Panc1 (cell line): ENCODE data around the gene HTR2B. TPM values are rescaled to one million over a fixed set of nuclear protein-coding genes. Genes with fewer than 3 reads are reported as not detected.
"Not testable (repeated sequence)": the region's sequence is repeated elsewhere in the genome, so short reads cannot be mapped to it uniquely, and the experiment has no call there.

Experiments used
- ATAC-seq: fragments of 200-7000 bp; cut with Tn5 transposase; 2 replicates; pipeline ENCODE4 v1.9.1; 2020; ENCODE audit warnings: mild to moderate bottlenecking, moderate library complexity
- BruUV-seq: library from RNA; stranded (reverse); fragments of 400-500 nt; replicated peaks from 2 replicates; lab custom pipeline; 2021; lab: Mats Ljungman, UMichigan
- CTCF ChIA-PET: fragments of 300-600 bp; sonication (Branson Sonifier 250); formaldehyde crosslinking; loops from one replicate; lab custom pipeline; 2022; ENCODE audit warnings: antibody characterized with exemption; lab: Charles Lee
- POLR2A ChIA-PET: fragments of 300-600 bp; sonication (Branson Sonifier 250); formaldehyde crosslinking; loops from one replicate; lab custom pipeline; 2022; ENCODE audit warnings: antibody characterized with exemption; lab: Charles Lee
- DNase-seq: peaks from one replicate; pipeline ENCODE4 v3.0.0-alpha.2; 2010; ENCODE audit warnings: low read depth, low spot score
- H3K27ac ChIP-seq: 2 replicates; pipeline ENCODE4 v1.5.1; 2011; ENCODE audit warnings: mild to moderate bottlenecking, low read length, inconsistent platforms
- H3K27me3 ChIP-seq: fragments of 200-500 bp; sonication (Bioruptor generic); 2 replicates; pipeline ENCODE4 v1.6.0; 2014; ENCODE audit warnings: low read length, inconsistent platforms; ENCODE audit not compliant: control insufficient read depth, insufficient read depth
- H3K36me3 ChIP-seq: fragments of 200-500 bp; sonication (Bioruptor generic); 2 replicates; pipeline ENCODE4 v1.5.1; 2014; ENCODE audit warnings: inconsistent platforms, mild to moderate bottlenecking, low read length, moderate library complexity; ENCODE audit not compliant: control insufficient read depth, insufficient read depth
- H3K4me1 ChIP-seq: 2 replicates; pipeline ENCODE4 v1.5.1; 2011; ENCODE audit warnings: inconsistent platforms, mild to moderate bottlenecking, low read length, moderate library complexity; ENCODE audit not compliant: control insufficient read depth, insufficient read depth
- H3K4me3 ChIP-seq, 2 experiments: 2 replicates each; pipeline ENCODE4 v1.5.1; 2011 to 2012; ENCODE audit warnings: low read depth in 2 of 2, low read length in 2 of 2, mild to moderate bottlenecking in 2 of 2, inconsistent platforms in 1 of 2, moderate library complexity in 1 of 2
- H3K9me3 ChIP-seq: fragments of 200-500 bp; sonication (Bioruptor generic); 2 replicates; pipeline ENCODE4 v1.5.1; 2014; ENCODE audit warnings: low read depth, mild to moderate bottlenecking, inconsistent platforms, low read length, moderate library complexity; ENCODE audit not compliant: control insufficient read depth, insufficient read depth
- CTCF ChIP-seq: fragments of 450-650 bp; IDR thresholded peaks from 2 replicates; pipeline ENCODE4 v1.5.1; 2017; ENCODE audit warnings: mild to moderate bottlenecking
- POLR2AphosphoS5 ChIP-seq: IDR thresholded peaks from 2 replicates; pipeline ENCODE4 v1.6.1; 2012; ENCODE audit warnings: mild to moderate bottlenecking, low read depth, low read length, moderate library complexity
- REST ChIP-seq, 2 experiments: IDR thresholded peaks; 2 replicates each; pipeline ENCODE4 v1.6.1; 2011 to 2012; ENCODE audit warnings: low read depth in 2 of 2, control low read depth in 1 of 2, low read length in 1 of 2, mild to moderate bottlenecking in 1 of 2, moderate library complexity in 1 of 2; ENCODE audit not compliant: insufficient read depth in 1 of 2
- SIN3A ChIP-seq: IDR thresholded peaks from 2 replicates; pipeline ENCODE4 v1.6.1; 2012; ENCODE audit warnings: low read depth, mild to moderate bottlenecking, low read length, moderate library complexity, borderline replicate concordance; ENCODE audit not compliant: insufficient read depth
- TCF7L2 ChIP-seq: IDR thresholded peaks from 2 replicates; pipeline ENCODE4 v1.6.1; 2011; ENCODE audit warnings: mild to moderate bottlenecking, low read depth, low read length, inconsistent platforms
- in situ Hi-C: cut with HindIII; loops from 2 replicates; pipeline ENCODE4 v1.10.0; 2016; ENCODE audit warnings: low sequenced_read_pairs, low pct_unique_long_range_greater_than_20kb
- intact Hi-C: fragments of 100-400 bp; cut with micrococcal nuclease; formaldehyde crosslinking; loops from one replicate; pipeline ENCODE4 v1.10.0; 2022; ENCODE audit not compliant: unreplicated experiment
- total RNA-seq: library from RNA; stranded (reverse); gene quantifications from one replicate; pipeline ENCODE4 v1.2.1, GENCODE V29; 2021; ENCODE audit not compliant: unreplicated experiment

The HTR2B gene
- total RNA-seq, 1 experiment from 2014 or later, result not detected

GRCh38 chr2:231144896-231145295, 20.1 kb upstream of the HTR2B start:
- peaks cover 13% of the 10 kb centered on the region; the same call in 1 of the 2 replicates for H3K36me3 ChIP-seq
- no peaks in the 10 kb centered on the region for H3K27me3 ChIP-seq
- H3K27ac ChIP-seq, result no peak overlapping the region
- POLR2A ChIA-PET, result no interaction called here
- no peaks in the 10 kb centered on the region for H3K4me1 ChIP-seq
- ATAC-seq (no peak), DNase-seq (no peak)
- no peaks in the 10 kb centered on the region for H3K9me3 ChIP-seq
- TF ChIP-seq TCF7L2, result no peak
- no peak for TF ChIP-seq REST (IDR thresholded peaks at IDR 0.05; ENCODE audit: insufficient read depth in 1 of 2, low read depth in 2 of 2, low read length in 1 of 2)
- no peak for TF ChIP-seq CTCF
- no peak for TF ChIP-seq POLR2AphosphoS5
- no peak for TF ChIP-seq SIN3A
- in situ Hi-C loops, result loop anchor here (10.0 kb wide), 1 partner anchor 50 kb away; no protein-coding TSS in a partner anchor
- H3K4me3 ChIP-seq, result no peak overlapping the region
- CTCF ChIA-PET, result interaction anchor here (0.6 kb wide), 1 partner anchor 306 kb away, joined by 3 read pairs; no protein-coding TSS in a partner anchor
- BruUV-seq, result no TSS peak
- intact Hi-C loops, result no loop called here

- DNase-seq, H3K36me3 ChIP-seq, ATAC-seq, BruUV-seq, POLR2A ChIA-PET, intact Hi-C loops, H3K4me1 ChIP-seq, CTCF ChIA-PET, H3K4me3 ChIP-seq, H3K27me3 ChIP-seq, H3K27ac ChIP-seq, H3K9me3 ChIP-seq: not testable (repeated sequence)
- in situ Hi-C loops, result loop anchor here (10.0 kb wide), 1 partner anchor 46 kb away; no protein-coding TSS in a partner anchor
These were observed 16.0 kb upstream of the HTR2B start for GRCh38 chr2:231140808-231141207.

DNA sequence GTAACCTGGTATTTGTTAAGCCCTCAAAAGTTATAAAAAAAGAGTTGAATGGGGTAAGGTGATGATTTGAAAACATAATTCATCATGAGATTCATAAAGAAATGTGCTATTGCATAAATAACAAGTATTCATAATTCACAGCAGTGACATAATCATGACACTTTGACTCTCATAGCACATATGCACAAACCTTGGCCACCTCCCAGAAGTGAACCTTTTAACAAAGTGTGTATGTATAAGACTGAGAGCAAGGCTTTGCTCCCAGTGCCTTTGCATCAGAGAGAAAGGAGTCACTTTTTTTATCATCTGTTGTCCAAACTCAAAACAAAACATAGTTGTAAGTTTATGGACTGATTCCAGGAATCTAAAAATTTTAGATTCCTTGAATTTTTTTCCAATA, 15.0 kb upstream of the HTR2B start:
- ChIA-PET CTCF (no interaction called here), POLR2A (no interaction called here)
- in situ Hi-C loops, result loop anchor here (10.0 kb wide), 1 partner anchor 45 kb away; no protein-coding TSS in a partner anchor

More for the DNA sequence above, 15.0 kb upstream of the HTR2B start:
- Histone ChIP-seq H3K27ac (no peak overlapping the region), H3K4me1 (no peaks in the 10 kb centered on the region; the same call in none of the 2 replicates), H3K27me3 (no peaks in the 10 kb centered on the region), H3K4me3 (no peak overlapping the region), H3K9me3 (no peaks in the 10 kb centered on the region), H3K36me3 (no peaks in the 10 kb centered on the region)
- no peak for ATAC-seq
- intact Hi-C loops, result no loop called here
- no peak for DNase-seq
- no TSS peak for BruUV-seq
- TF ChIP-seq CTCF (no peak), POLR2AphosphoS5 (no peak), TCF7L2 (no peak), REST (IDR thresholded peaks at IDR 0.05; ENCODE audit: insufficient read depth in 1 of 2, low read depth in 2 of 2, low read length in 1 of 2) (no peak), SIN3A (no peak)
